ENCODE data around the gene ITPR3.

DNA sequence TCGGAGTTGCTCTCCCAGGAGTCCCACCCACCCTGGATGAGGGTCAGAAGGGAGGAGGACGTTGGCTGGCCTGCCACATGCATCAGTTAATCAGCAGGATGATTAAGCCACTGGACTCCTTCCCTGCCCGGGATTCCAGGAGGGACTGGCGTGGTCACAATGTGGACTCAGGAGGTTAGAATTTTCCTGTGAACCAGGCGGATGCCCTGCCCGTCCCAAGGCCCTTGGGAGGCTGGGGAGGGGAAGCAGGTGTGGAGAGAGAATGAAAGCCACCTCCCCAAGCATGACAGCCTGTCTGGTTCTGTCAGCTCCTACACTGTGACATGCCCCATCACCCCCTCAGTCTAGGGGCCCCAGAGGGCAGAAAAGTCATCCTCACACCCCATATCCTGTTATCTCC lies 11.6 kb upstream of the ITPR3 start:
- TF ChIP-seq POLR2A (IDR thresholded peaks at IDR 0.05), result no peak
- no peak for TF ChIP-seq CTCF (IDR thresholded peaks at IDR 0.05)
